GM23248 (cell line): ENCODE measurements around the gene NDUFV2. TPM values are rescaled to one million over a fixed set of nuclear protein-coding genes. Genes with fewer than 3 reads are reported as not detected.

Experiments used
- DNase-seq: peaks from one replicate; pipeline ENCODE4 v3.0.0-alpha.2; 2015
- H2AFZ ChIP-seq: fragments of 200-600 bp; sonication (generic); 2 replicates; pipeline ENCODE4 v1.6.1; 2016; ENCODE audit warnings: antibody characterized with exemption
- H3F3A ChIP-seq: fragments of 200-600 bp; sonication (generic); 2 replicates; pipeline ENCODE4 v1.6.1; 2016; ENCODE audit warnings: mild to moderate bottlenecking, antibody characterized with exemption, mixed run types; ENCODE audit not compliant: insufficient read depth
- H3K27ac ChIP-seq: fragments of 200-600 bp; sonication (generic); 2 replicates; pipeline ENCODE4 v1.5.1; 2016; ENCODE audit warnings: mild to moderate bottlenecking
- H3K27me3 ChIP-seq: fragments of 200-600 bp; sonication (generic); replicated peaks from 2 replicates; pipeline ENCODE4 v1.6.1; 2016; ENCODE audit warnings: mild to moderate bottlenecking; ENCODE audit not compliant: insufficient read depth
- H3K36me3 ChIP-seq: fragments of 200-600 bp; sonication (generic); 2 replicates; pipeline ENCODE4 v1.6.1; 2016; ENCODE audit warnings: low read depth, mild to moderate bottlenecking
- H3K4me1 ChIP-seq: fragments of 200-600 bp; sonication (generic); 2 replicates; pipeline ENCODE4 v1.6.1; 2016; ENCODE audit warnings: mild to moderate bottlenecking; ENCODE audit not compliant: insufficient read depth
- H3K4me2 ChIP-seq: fragments of 200-600 bp; sonication (generic); one replicate; pipeline ENCODE4 v1.6.1; 2016; ENCODE audit warnings: mild to moderate bottlenecking; ENCODE audit not compliant: unreplicated experiment
- H3K4me3 ChIP-seq: fragments of 200-600 bp; sonication (generic); 2 replicates; pipeline ENCODE4 v1.5.1; 2016; ENCODE audit warnings: mild to moderate bottlenecking
- H3K79me2 ChIP-seq: fragments of 200-600 bp; sonication (generic); 2 replicates; pipeline ENCODE4 v1.6.1; 2016; ENCODE audit warnings: mild to moderate bottlenecking; ENCODE audit not compliant: insufficient read depth
- H3K9ac ChIP-seq: fragments of 200-600 bp; sonication (generic); 2 replicates; pipeline ENCODE4 v1.6.1; 2016; ENCODE audit warnings: mild to moderate bottlenecking
- H3K9me2 ChIP-seq: fragments of 200-600 bp; sonication (generic); 2 replicates; pipeline ENCODE4 v1.6.1; 2016; ENCODE audit warnings: mixed run types, mild to moderate bottlenecking, moderate library complexity; ENCODE audit not compliant: insufficient read depth
- H3K9me3 ChIP-seq: fragments of 200-600 bp; sonication (generic); one replicate; pipeline ENCODE4 v1.6.1; 2017; ENCODE audit warnings: low read depth
- H4K20me1 ChIP-seq: fragments of 200-600 bp; sonication (generic); 2 replicates; pipeline ENCODE4 v1.6.0; 2016; ENCODE audit not compliant: insufficient read depth
- EZH2 ChIP-seq: fragments of 200-600 bp; sonication (generic); IDR thresholded peaks from 2 replicates; pipeline ENCODE4 v1.6.1; 2018; ENCODE audit warnings: antibody characterized with exemption, mild to moderate bottlenecking; ENCODE audit not compliant: insufficient read depth, poor library complexity, severe bottlenecking
- EZH2phosphoT487 ChIP-seq: fragments of 200-600 bp; sonication (generic); IDR thresholded peaks from 2 replicates; pipeline ENCODE4 v1.6.1; 2018; ENCODE audit warnings: antibody characterized with exemption, moderate library complexity, mild to moderate bottlenecking, low read depth; ENCODE audit not compliant: insufficient read depth
- WGBS, 2 experiments: methylation state at CpG; one replicate each; pipeline ENCODE4 v1.1.6; 2015 to 2017; ENCODE audit warnings: low lambda C conversion rate in 2 of 2, low coverage in 1 of 2; ENCODE audit errors: missing lambda C conversion rate in 2 of 2; 5-methylcytosine and 5-hydroxymethylcytosine counted together
- in situ Hi-C: fragments of 300-500 bp; cut with MboI; formaldehyde crosslinking; loops from 2 replicates; pipeline ENCODE4 v1.15.0; 2020
- polyA plus RNA-seq: library from polyadenylated mRNA; unstranded; fragments of >200 nt; fragmentation: Nextera tagmentation; extraction: Ambion mirVana; gene quantifications from 2 replicates; pipeline ENCODE4 v1.2.1, GENCODE V29; 2016
- total RNA-seq: library from RNA; depleted of rRNA; stranded (reverse); fragments of >200 nt; shearing (Covaris generic); gene quantifications from 2 replicates; pipeline ENCODE4 v1.2.3, GENCODE V29; 2014

NDUFV2 gene
- total and polyA plus RNA-seq, 2 experiments from 2014 or later: 80.7 to 208 TPM

- H3K4me2 ChIP-seq: peak overlapping the region; percentile 74
- H3K79me2 ChIP-seq: peaks cover 64% of the 10 kb centered on the region
- H3F3A ChIP-seq: peaks cover 65% of the 10 kb centered on the region
- peaks cover 25% of the 10 kb centered on the region for H3K4me1 ChIP-seq
- H3K36me3 ChIP-seq: peaks cover 21% of the 10 kb centered on the region; the same call in 1 of the 2 replicates
- peak overlapping the region; percentile 98 for H3K9ac ChIP-seq
- in situ Hi-C loops: no loop called here
- WGBS, 2 experiments: 3 to 4% methylated on average over 31 to 33 of the region's 33 CpGs
- no peaks in the 10 kb centered on the region for H3K9me2 ChIP-seq
- H2AFZ ChIP-seq: peak overlapping the region; percentile 68
- peak; percentile 49 for DNase-seq
- no peaks in the 10 kb centered on the region for H3K9me3 ChIP-seq
- no peak for TF ChIP-seq EZH2phosphoT487
- TF ChIP-seq EZH2: no peak
- H3K27ac ChIP-seq: peak overlapping the region; percentile 98
- no peaks in the 10 kb centered on the region for H3K27me3 ChIP-seq
- no peaks in the 10 kb centered on the region for H4K20me1 ChIP-seq
- peak overlapping the region; percentile 74 for H3K4me3 ChIP-seq
Measured at GRCh38 chr18:9135912-9136314, 33.4 kb downstream of the NDUFV2 start.

- Histone ChIP-seq H3K9me3 (no peaks in the 10 kb centered on the region), H3K4me2 (peak within 1 kb of the TSS; percentile 98), H3K27ac (peak within 1 kb of the TSS; percentile 98), H3K4me3 (peak within 1 kb of the TSS; percentile 83), H3K27me3 (no peaks in the 10 kb centered on the region), H2AFZ (peak within 1 kb of the TSS; percentile 68), H3K4me1 (peaks cover 28% of the 10 kb centered on the region), H3F3A (peaks cover 59% of the 10 kb centered on the region), H3K79me2 (peaks cover 65% of the 10 kb centered on the region), H3K36me3 (peaks cover 15% of the 10 kb centered on the region; the same call in 1 of the 2 replicates), H3K9ac (peak within 1 kb of the TSS; percentile 98), H3K9me2 (no peaks in the 10 kb centered on the region), H4K20me1 (no peaks in the 10 kb centered on the region)
- in situ Hi-C loops: no loop called here
- peak; percentile 98 for DNase-seq
- TF ChIP-seq EZH2phosphoT487 (no peak), EZH2 (no peak)
- WGBS, 2 experiments: 1% methylated on average over 55 to 79 of the region's 95 CpGs
Measured at GRCh38 chr18:9136315-9137155, 34.0 kb downstream of the NDUFV2 start, which contains the start of gene ANKRD12. Gene ANKRD12 (plus strand): TSS chr18:9136781. CDS start chr18:9182433, 45,652 bp downstream.

GRCh38 chr18:9137168-9138066, 34.9 kb downstream of the NDUFV2 start:
- peaks cover 11% of the 10 kb centered on the region; the same call in 1 of the 2 replicates for H3K36me3 ChIP-seq
- in situ Hi-C loops: no loop called here
- H3K9ac ChIP-seq: peak overlapping the region; percentile 98
- peak overlapping the region; percentile 98 for H3K4me2 ChIP-seq
- peak; percentile 93 for DNase-seq
- H3K4me3 ChIP-seq: peak overlapping the region; percentile 83
- TF ChIP-seq EZH2phosphoT487: no peak
- no peak for TF ChIP-seq EZH2
- peak overlapping the region; percentile 98 for H3K27ac ChIP-seq
- peaks cover 52% of the 10 kb centered on the region for H3F3A ChIP-seq
- no peaks in the 10 kb centered on the region for H3K9me2 ChIP-seq
- no peaks in the 10 kb centered on the region for H4K20me1 ChIP-seq
- H3K27me3 ChIP-seq: no peaks in the 10 kb centered on the region
- peaks cover 37% of the 10 kb centered on the region for H3K4me1 ChIP-seq
- peaks cover 65% of the 10 kb centered on the region for H3K79me2 ChIP-seq
- WGBS, 2 experiments: 1 to 2% methylated on average over 51 to 75 of the region's 95 CpGs
- H3K9me3 ChIP-seq: no peaks in the 10 kb centered on the region
- peak overlapping the region; percentile 8; the same call in 1 of the 2 replicates for H2AFZ ChIP-seq

GRCh38 chr18:9139400-9140039, 37.0 kb downstream of the NDUFV2 start:
- peaks cover 69% of the 10 kb centered on the region for H3K79me2 ChIP-seq
- no peak for TF ChIP-seq EZH2phosphoT487
- no peak for TF ChIP-seq EZH2
- no peaks in the 10 kb centered on the region for H3K27me3 ChIP-seq
- H3K9me2 ChIP-seq: no peaks in the 10 kb centered on the region
- H3K36me3 ChIP-seq: peaks cover 8% of the 10 kb centered on the region; the same call in 1 of the 2 replicates
- H3K9me3 ChIP-seq: no peaks in the 10 kb centered on the region
- peak; percentile 29 for DNase-seq
- peak overlapping the region; percentile 83 for H3K4me3 ChIP-seq
- in situ Hi-C loops: no loop called here
- H3K4me2 ChIP-seq: peak overlapping the region; percentile 98
- H3F3A ChIP-seq: peaks cover 35% of the 10 kb centered on the region
- H2AFZ ChIP-seq: no peak overlapping the region
- no peaks in the 10 kb centered on the region for H4K20me1 ChIP-seq
- H3K27ac ChIP-seq: peak overlapping the region; percentile 98
- peak overlapping the region; percentile 95 for H3K9ac ChIP-seq
- WGBS, 2 experiments: 12 to 13% methylated on average over 7 of the region's 7 CpGs
- peaks cover 37% of the 10 kb centered on the region for H3K4me1 ChIP-seq
